Epidermal melanocyte (primary cell): Measurements from ENCODE around the gene KHNYN.
"Not testable (repeated sequence)": the region's sequence is repeated elsewhere in the genome, so short reads cannot be mapped to it uniquely, and the experiment has no call there.

ENCODE experiments used
- DNase-seq: peaks from one replicate; pipeline ENCODE4 v3.0.0; 2011; ENCODE audit warnings: low spot score; ENCODE audit not compliant: insufficient read length

Gene KHNYN

GRCh38 chr14:24429395-24430142 lies at the start of gene KHNYN, which contains the start of gene CBLN3:
KHNYN (plus strand) TSS chr14:24429954; CDS start chr14:24430731, 777 bp downstream.
CBLN3 (minus strand) TSS chr14:24429668; CDS start chr14:24429054, 614 bp downstream.
- DNase-seq = peak; percentile 94

- DNase-seq = no peak
These were observed 48.2 kb upstream of the KHNYN start for GRCh38 chr14:24381363-24382063.

- DNase-seq = no peak
These were observed 47.7 kb upstream of the KHNYN start for GRCh38 chr14:24382064-24382371.

GRCh38 chr14:24384169-24384568 lies 45.6 kb upstream of the KHNYN start:
- no peak for DNase-seq

GRCh38 chr14:24385524-24385923 lies 44.2 kb upstream of the KHNYN start:
- DNase-seq = no peak

- no peak for DNase-seq
These were observed 42.8 kb upstream of the KHNYN start for GRCh38 chr14:24387009-24387345.

GRCh38 chr14:24387579-24387978 lies 42.2 kb upstream of the KHNYN start:
- not testable (repeated sequence) for DNase-seq

- no peak for DNase-seq
These were observed 41.1 kb upstream of the KHNYN start for GRCh38 chr14:24388474-24389179.

GRCh38 chr14:24389226-24389848 lies 40.4 kb upstream of the KHNYN start:
- no peak for DNase-seq

- no peak for DNase-seq
These were observed 38.9 kb upstream of the KHNYN start for GRCh38 chr14:24390701-24391468.

GRCh38 chr14:24392325-24393091 lies 37.2 kb upstream of the KHNYN start:
- no peak for DNase-seq

- no peak for DNase-seq
These were observed 35.5 kb upstream of the KHNYN start for GRCh38 chr14:24394275-24394674.

GRCh38 chr14:24395609-24396582 lies 33.9 kb upstream of the KHNYN start:
- no peak for DNase-seq

- DNase-seq = no peak
These were observed 32.0 kb upstream of the KHNYN start for GRCh38 chr14:24397639-24398292.

- DNase-seq = no peak
These were observed 31.5 kb upstream of the KHNYN start for GRCh38 chr14:24398293-24398652.

- no peak for DNase-seq
These were observed 30.9 kb upstream of the KHNYN start, which contains the start of gene NYNRIN for GRCh38 chr14:24398653-24399446. NYNRIN (plus strand) TSS chr14:24399003; CDS start chr14:24399247, 244 bp downstream.

- DNase-seq = no peak
These were observed 30.3 kb upstream of the KHNYN start for GRCh38 chr14:24399447-24399822.
